A549 (cell line): ENCODE measurements around the gene PCDHGB5. TPM values are rescaled to one million over a fixed set of nuclear protein-coding genes. Genes with fewer than 3 reads are reported as not detected.
"Not testable (repeated sequence)": the region's sequence is repeated elsewhere in the genome, so short reads cannot be mapped to it uniquely, and the experiment has no call there.

Experiments
- ATAC-seq, 2 experiments: fragments of 200-7000 bp in 1 of 2; fragments of >200 bp in 1 of 2; cut with Nextera tagmentation in 1 of 2; cut with Tn5 transposase in 1 of 2; 3 replicates each; pipeline versions ENCODE4 v1.8.0 to v1.9.1; 2018 to 2020; ENCODE audit warnings: mild to moderate bottlenecking in 1 of 2, moderate library complexity in 1 of 2
- CTCF ChIA-PET: fragments of 300-600 bp; sonication (Branson Sonifier 250); formaldehyde crosslinking; extraction: SDS; loops from one replicate; lab custom pipeline; 2021; ENCODE audit warnings: antibody characterized with exemption, inconsistent platforms; lab: Yijun Ruan, JAX
- POLR2A ChIA-PET: fragments of 350-600 bp; formaldehyde crosslinking; extraction: SDS; loops from one replicate; lab custom pipeline; 2021; ENCODE audit warnings: antibody characterized with exemption, inconsistent platforms; lab: Yijun Ruan, JAX
- DNase-seq, 2 experiments: peaks; one replicate each; pipeline versions ENCODE4 v3.0.0 to v3.0.0-alpha.2; 2011 to 2016; ENCODE audit warnings: low read depth in 1 of 2, low spot score in 1 of 2
- FAIRE-seq: peaks from 2 replicates; lab custom pipeline; 2011; peaks lifted over from hg19 to GRCh38; lab: Jason Lieb, UNC
- H3K27ac ChIP-seq, 2 experiments: fragments of >200 bp; sonication (Bioruptor Twin); formaldehyde crosslinking; 3 replicates each; pipeline ENCODE4 v1.5.1; 2016 to 2017
- H3K4me1 ChIP-seq: fragments of >200 bp; sonication (Bioruptor Twin); formaldehyde crosslinking; 3 replicates; pipeline ENCODE4 v1.6.1; 2016
- H3K4me2 ChIP-seq: fragments of >200 bp; sonication (Bioruptor Twin); formaldehyde crosslinking; 3 replicates; pipeline ENCODE4 v1.6.1; 2016
- H3K4me3 ChIP-seq: fragments of >200 bp; sonication (Bioruptor Twin); formaldehyde crosslinking; 3 replicates; pipeline ENCODE4 v1.5.1; 2016
- H3K9me3 ChIP-seq: fragments of >200 bp; sonication (Bioruptor Twin); formaldehyde crosslinking; 3 replicates; pipeline ENCODE4 v1.6.1; 2016
- CEBPB ChIP-seq, 2 experiments: fragments of >200 bp in 1 of 2; sonication (Bioruptor Twin) in 1 of 2; formaldehyde crosslinking in 1 of 2; IDR thresholded peaks; 2 replicates each; pipeline ENCODE4 v1.6.1; 2012 to 2016
- CHD2 ChIP-seq: fragments of 150-350 bp; IDR thresholded peaks from 2 replicates; pipeline ENCODE4 v1.6.1; 2014; ENCODE audit warnings: low read length; ENCODE audit not compliant: partially characterized antibody
- HOXB5 ChIP-seq: fragments of 250-450 bp; sonication (Bioruptor Pico); IDR thresholded peaks from 2 replicates; pipeline ENCODE4 v1.5.0; 2020; ENCODE audit warnings: mild to moderate bottlenecking, moderate library complexity
- KDM1A ChIP-seq: fragments of 200-600 bp; sonication (generic); IDR thresholded peaks from 2 replicates; pipeline ENCODE4 v1.6.1; 2016; ENCODE audit warnings: low read depth, mild to moderate bottlenecking
- MYC ChIP-seq: IDR thresholded peaks from 2 replicates; pipeline ENCODE4 v1.6.1; 2012; ENCODE audit warnings: mild to moderate bottlenecking, inconsistent platforms, low read length, improper control_type of control experiment, borderline replicate concordance
- NR3C1 ChIP-seq: fragments of >200 bp; sonication (Bioruptor Twin); formaldehyde crosslinking; IDR thresholded peaks from 3 replicates; pipeline ENCODE4 v1.6.1; 2017
- POLR2A ChIP-seq: IDR thresholded peaks from 2 replicates; pipeline ENCODE4 v1.6.1; 2012; ENCODE audit warnings: mild to moderate bottlenecking, low read length
- RAD21 ChIP-seq, 2 experiments: fragments of >200 bp in 1 of 2; sonication (Bioruptor Twin) in 1 of 2; formaldehyde crosslinking in 1 of 2; IDR thresholded peaks in 1 of 2; conservative IDR thresholded peaks in 1 of 2; 2 replicates in 1 of 2; 3 replicates in 1 of 2; pipeline ENCODE4 v1.6.1; 2012 to 2018; ENCODE audit warnings: inconsistent platforms in 1 of 2
- SMC3 ChIP-seq: fragments of >200 bp; sonication (Bioruptor Twin); formaldehyde crosslinking; IDR thresholded peaks from 3 replicates; pipeline ENCODE4 v1.6.1; 2018; ENCODE audit warnings: inconsistent platforms
- ZC3H11A ChIP-seq: fragments of 450-650 bp; IDR thresholded peaks from 2 replicates; pipeline ENCODE4 v1.6.1; 2014; ENCODE audit warnings: antibody characterized with exemption, mild to moderate bottlenecking
- ZFP36 ChIP-seq: fragments of 450-650 bp; IDR thresholded peaks from 2 replicates; pipeline ENCODE4 v1.6.1; 2014; ENCODE audit warnings: borderline replicate concordance; ENCODE audit not compliant: partially characterized antibody
- ZNF302 ChIP-seq: fragments of 250-450 bp; sonication (Bioruptor Pico); IDR thresholded peaks from 2 replicates; pipeline ENCODE4 v1.9.0; 2021; ENCODE audit warnings: inconsistent platforms, mild to moderate bottlenecking, moderate library complexity
- WGBS: methylation state at CpG from one replicate; pipeline ENCODE4 v1.1.6; 2017; ENCODE audit errors: missing lambda C conversion rate; 5-methylcytosine and 5-hydroxymethylcytosine counted together
- polyA plus RNA-seq, 4 experiments: library from polyadenylated mRNA; depleted of rRNA in 3 of 4; stranded (reverse); fragments of >200 nt; fragmentation: RNase III in 1 of 4; extraction: RNeasy Plus Mini Kit Qiagen cat#74134 plus additional on column Dnase treatment in 1 of 4; gene quantifications; 2 replicates in 3 of 4; 3 replicates in 1 of 4; pipeline ENCODE4 v1.2.3, GENCODE V29; 2011 to 2017
- TF ChIP-seq, protein P1 (sequence below): IDR thresholded peaks from 2 replicates; pipeline ENCODE4 v1.6.1; 2012; ENCODE audit warnings: low read depth, borderline replicate concordance
- TF ChIP-seq, protein P2 (sequence below): fragments of >200 bp; sonication (Bioruptor Twin); formaldehyde crosslinking; IDR thresholded peaks from 3 replicates; pipeline ENCODE4 v1.6.1; 2016
- TF ChIP-seq, protein P3 (sequence below): IDR thresholded peaks from 2 replicates; pipeline ENCODE4 v1.6.1; 2012
- TF ChIP-seq, protein P4 (sequence below): fragments of >200 bp; sonication (Bioruptor Twin); formaldehyde crosslinking; IDR thresholded peaks from 3 replicates; pipeline ENCODE4 v1.5.1; 2016

Gene PCDHGB5
- polyA plus RNA-seq, 2 of the 4 experiments (the other 2 are of a cell fraction), result 1.9 to 3.2 TPM

DNA sequence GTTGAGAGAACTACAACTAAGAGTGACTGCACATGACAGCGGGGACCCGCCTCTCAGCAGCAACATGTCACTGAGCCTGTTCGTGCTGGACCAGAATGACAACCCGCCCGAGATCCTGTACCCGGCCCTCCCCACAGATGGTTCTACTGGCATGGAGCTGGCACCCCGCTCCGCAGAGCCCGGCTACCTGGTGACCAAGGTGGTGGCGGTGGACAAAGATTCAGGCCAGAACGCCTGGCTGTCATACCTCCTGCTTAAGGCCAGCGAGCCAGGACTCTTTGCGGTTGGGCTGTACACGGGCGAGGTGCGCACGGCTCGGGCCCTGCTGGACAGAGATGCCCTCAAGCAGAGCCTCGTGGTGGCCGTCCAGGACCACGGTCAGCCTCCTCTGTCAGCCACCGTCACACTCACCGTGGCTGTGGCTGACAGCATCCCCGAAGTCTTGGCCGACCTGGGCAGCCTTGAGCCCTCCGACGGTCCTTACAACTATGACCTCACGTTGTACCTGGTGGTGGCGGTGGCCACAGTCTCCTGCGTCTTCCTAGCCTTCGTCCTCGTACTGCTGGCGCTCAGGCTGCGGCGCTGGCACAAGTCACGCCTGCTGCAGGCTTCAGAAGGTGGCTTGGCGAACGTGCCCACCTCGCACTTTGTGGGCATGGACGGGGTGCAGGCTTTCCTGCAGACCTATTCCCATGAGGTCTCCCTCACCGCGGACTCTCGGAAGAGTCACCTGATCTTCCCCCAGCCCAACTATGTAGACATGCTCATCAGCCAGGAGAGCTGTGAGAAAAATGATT is 13.1 kb upstream of the PCDHGB5 start:
- H3K27ac ChIP-seq, result no peak overlapping the region
- CTCF ChIA-PET, result interaction anchor here (3.7 kb wide), 1 partner anchor 14 kb away, joined by 16 read pairs; the partner anchor contains the start of gene PCDHGB3
- H3K4me1 ChIP-seq, result no peaks in the 10 kb centered on the region
- no peak overlapping the region for H3K4me3 ChIP-seq
- ATAC-seq (no peak), FAIRE-seq (no peak), DNase-seq (no peak)
- POLR2A ChIA-PET, result no interaction called here
- whole genome bisulfite sequencing, result 71% methylated on average over 42 of the region's 43 CpGs
- H3K4me2 ChIP-seq, result no peak overlapping the region
- TF ChIP-seq, protein P1, sequence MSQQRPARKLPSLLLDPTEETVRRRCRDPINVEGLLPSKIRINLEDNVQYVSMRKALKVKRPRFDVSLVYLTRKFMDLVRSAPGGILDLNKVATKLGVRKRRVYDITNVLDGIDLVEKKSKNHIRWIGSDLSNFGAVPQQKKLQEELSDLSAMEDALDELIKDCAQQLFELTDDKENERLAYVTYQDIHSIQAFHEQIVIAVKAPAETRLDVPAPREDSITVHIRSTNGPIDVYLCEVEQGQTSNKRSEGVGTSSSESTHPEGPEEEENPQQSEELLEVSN, result no peak
- TF ChIP-seq, protein P2, sequence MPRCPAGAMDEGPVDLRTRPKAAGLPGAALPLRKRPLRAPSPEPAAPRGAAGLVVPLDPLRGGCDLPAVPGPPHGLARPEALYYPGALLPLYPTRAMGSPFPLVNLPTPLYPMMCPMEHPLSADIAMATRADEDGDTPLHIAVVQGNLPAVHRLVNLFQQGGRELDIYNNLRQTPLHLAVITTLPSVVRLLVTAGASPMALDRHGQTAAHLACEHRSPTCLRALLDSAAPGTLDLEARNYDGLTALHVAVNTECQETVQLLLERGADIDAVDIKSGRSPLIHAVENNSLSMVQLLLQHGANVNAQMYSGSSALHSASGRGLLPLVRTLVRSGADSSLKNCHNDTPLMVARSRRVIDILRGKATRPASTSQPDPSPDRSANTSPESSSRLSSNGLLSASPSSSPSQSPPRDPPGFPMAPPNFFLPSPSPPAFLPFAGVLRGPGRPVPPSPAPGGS, result no peak
- TF ChIP-seq NR3C1, result no peak
- TF ChIP-seq MYC, result no peak
- no peak for TF ChIP-seq ZFP36
- TF ChIP-seq POLR2A, result no peak
- TF ChIP-seq CHD2, result no peak
- TF ChIP-seq, protein P3, sequence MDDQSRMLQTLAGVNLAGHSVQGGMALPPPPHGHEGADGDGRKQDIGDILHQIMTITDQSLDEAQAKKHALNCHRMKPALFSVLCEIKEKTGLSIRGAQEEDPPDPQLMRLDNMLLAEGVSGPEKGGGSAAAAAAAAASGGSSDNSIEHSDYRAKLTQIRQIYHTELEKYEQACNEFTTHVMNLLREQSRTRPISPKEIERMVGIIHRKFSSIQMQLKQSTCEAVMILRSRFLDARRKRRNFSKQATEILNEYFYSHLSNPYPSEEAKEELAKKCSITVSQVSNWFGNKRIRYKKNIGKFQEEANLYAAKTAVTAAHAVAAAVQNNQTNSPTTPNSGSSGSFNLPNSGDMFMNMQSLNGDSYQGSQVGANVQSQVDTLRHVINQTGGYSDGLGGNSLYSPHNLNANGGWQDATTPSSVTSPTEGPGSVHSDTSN, result no peak
- TF ChIP-seq ZC3H11A, result no peak
- no peak for TF ChIP-seq KDM1A
- TF ChIP-seq HOXB5 (CRISPR knock-in tag), result no peak
- TF ChIP-seq ZNF302 (CRISPR knock-in tag), result no peak
- H3K9me3 ChIP-seq, result peaks cover 45% of the 10 kb centered on the region

DNA sequence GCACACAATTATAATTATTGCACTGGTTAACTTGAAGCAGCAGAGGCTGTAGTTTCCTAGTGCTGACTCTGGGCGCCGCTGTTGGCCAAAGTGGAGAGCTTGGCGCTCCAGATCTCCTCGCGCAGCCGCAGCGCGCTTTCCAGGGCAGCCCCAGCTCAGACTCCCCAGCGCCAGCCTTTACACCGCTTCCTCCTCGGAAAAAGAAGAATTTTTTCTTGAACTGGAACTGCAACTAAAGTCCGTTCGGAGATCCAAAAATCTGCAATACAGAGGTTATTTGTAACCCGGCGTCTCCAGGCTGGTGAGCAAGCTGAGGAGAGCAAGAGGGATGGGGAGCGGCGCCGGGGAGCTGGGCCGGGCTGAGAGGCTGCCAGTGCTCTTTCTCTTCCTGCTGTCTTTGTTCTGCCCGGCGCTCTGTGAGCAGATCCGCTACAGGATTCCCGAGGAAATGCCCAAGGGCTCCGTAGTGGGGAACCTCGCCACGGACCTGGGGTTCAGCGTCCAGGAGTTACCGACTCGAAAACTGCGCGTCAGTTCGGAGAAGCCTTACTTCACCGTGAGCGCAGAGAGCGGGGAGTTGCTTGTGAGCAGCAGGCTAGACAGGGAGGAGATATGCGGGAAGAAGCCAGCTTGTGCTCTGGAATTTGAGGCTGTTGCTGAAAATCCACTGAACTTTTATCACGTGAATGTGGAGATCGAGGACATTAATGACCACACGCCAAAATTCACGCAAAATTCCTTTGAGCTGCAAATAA is 10.0 kb upstream of the PCDHGB5 start, which contains the start of gene PCDHGB4:
Gene PCDHGB4 (plus strand): TSS at position 142 of the 755 bp plus-strand sequence. CDS start 187 bp downstream, at position 329.
- peak in 1 of 2 experiments; percentile 42 for DNase-seq
- POLR2A ChIA-PET, H3K4me3 ChIP-seq, H3K4me1 ChIP-seq, H3K27ac ChIP-seq, H3K4me2 ChIP-seq, FAIRE-seq: not testable (repeated sequence)
- CTCF ChIA-PET, result interaction anchor here (0.8 to 3.7 kb wide), 6 partner anchors 17 to 176 kb away, joined by 3 to 16 read pairs (median 3); partner anchors contain the start of genes PCDHGA2, PCDHGA5, PCDHGB3 and PCDHGC3
- peak; percentile 63 to 64 for ATAC-seq
- WGBS, result 65% methylated on average over 23 of the region's 40 CpGs
- H3K9me3 ChIP-seq, result peaks cover 66% of the 10 kb centered on the region
- TF ChIP-seq RAD21 (conservative IDR thresholded peaks at IDR 0.05 in 1 of 2, IDR thresholded peaks at IDR 0.05 in 1 of 2), result peak; percentile 26 to 31; a peak in 2 of 5 replicates
- TF ChIP-seq, protein P4, sequence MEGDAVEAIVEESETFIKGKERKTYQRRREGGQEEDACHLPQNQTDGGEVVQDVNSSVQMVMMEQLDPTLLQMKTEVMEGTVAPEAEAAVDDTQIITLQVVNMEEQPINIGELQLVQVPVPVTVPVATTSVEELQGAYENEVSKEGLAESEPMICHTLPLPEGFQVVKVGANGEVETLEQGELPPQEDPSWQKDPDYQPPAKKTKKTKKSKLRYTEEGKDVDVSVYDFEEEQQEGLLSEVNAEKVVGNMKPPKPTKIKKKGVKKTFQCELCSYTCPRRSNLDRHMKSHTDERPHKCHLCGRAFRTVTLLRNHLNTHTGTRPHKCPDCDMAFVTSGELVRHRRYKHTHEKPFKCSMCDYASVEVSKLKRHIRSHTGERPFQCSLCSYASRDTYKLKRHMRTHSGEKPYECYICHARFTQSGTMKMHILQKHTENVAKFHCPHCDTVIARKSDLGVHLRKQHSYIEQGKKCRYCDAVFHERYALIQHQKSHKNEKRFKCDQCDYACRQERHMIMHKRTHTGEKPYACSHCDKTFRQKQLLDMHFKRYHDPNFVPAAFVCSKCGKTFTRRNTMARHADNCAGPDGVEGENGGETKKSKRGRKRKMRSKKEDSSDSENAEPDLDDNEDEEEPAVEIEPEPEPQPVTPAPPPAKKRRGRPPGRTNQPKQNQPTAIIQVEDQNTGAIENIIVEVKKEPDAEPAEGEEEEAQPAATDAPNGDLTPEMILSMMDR, result peak; percentile 13; the same call in 1 of the 3 replicates

DNA sequence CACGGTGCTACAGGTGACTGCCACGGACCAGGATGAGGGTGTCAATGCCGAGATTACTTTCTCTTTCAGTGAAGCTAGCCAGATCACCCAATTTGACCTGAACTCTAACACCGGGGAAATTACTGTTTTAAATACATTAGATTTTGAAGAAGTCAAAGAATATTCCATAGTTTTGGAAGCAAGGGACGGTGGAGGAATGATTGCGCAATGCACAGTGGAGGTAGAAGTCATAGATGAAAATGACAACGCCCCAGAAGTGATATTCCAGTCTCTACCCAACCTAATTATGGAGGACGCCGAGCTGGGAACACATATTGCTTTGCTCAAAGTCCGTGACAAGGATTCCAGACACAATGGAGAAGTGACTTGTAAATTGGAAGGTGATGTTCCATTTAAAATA is 9.1 kb upstream of the PCDHGB5 start:
- no peak for DNase-seq
- POLR2A ChIA-PET, result no interaction called here
- H3K27ac ChIP-seq, result no peak overlapping the region
- FAIRE-seq, result no peak
- H3K4me2 ChIP-seq, result no peak overlapping the region
- H3K4me1 ChIP-seq, result no peaks in the 10 kb centered on the region
- TF ChIP-seq CEBPB (IDR thresholded peaks at IDR 0.05), result peak; percentile 70 to 88; a peak in 3 of 4 replicates
- no peak for TF ChIP-seq SMC3
- no peak for ATAC-seq
- CTCF ChIA-PET, result interaction anchor here (1.0 to 3.3 kb wide), 4 partner anchors 87 to 304 kb away, joined by 3 to 12 read pairs (median 4); partner anchors contain the start of gene PCDHGC3
- H3K4me3 ChIP-seq, result no peak overlapping the region
- WGBS, result 62% methylated on average over 10 of the region's 10 CpGs
- peaks cover 70% of the 10 kb centered on the region for H3K9me3 ChIP-seq
